Coronary artery (tissue), 2 donors: Measurements from ENCODE around the gene DYSF.

Experiments used
- DNase-seq: peaks from one replicate; pipeline ENCODE4 v3.0.0-alpha.2; 2017; ENCODE audit warnings: low spot score
- H3K27ac ChIP-seq, 2 donors: fragments of 200-600 bp; sonication (generic); one replicate each; pipeline ENCODE4 v1.5.1; 2016 to 2019
- H3K4me3 ChIP-seq: fragments of 200-600 bp; sonication (generic); 2 replicates; pipeline ENCODE4 v1.5.1; 2016; ENCODE audit warnings: mild to moderate bottlenecking, moderate library complexity
- CTCF ChIP-seq: fragments of 200-600 bp; sonication (generic); IDR thresholded peaks from one replicate; pipeline ENCODE4 v1.5.1; 2019; ENCODE audit warnings: antibody characterized with exemption

The DYSF gene

GRCh38 chr2:71702971-71703898, 249.9 kb downstream of the DYSF start:
- Histone ChIP-seq H3K4me3 (no peak overlapping the region), H3K27ac (no peak overlapping the region)
- no peak for DNase-seq
- TF ChIP-seq CTCF, result no peak

GRCh38 chr2:71704131-71704561, 250.8 kb downstream of the DYSF start:
- DNase-seq, result no peak
- TF ChIP-seq CTCF, result no peak
- H3K27ac ChIP-seq, result no peak overlapping the region
- no peak overlapping the region for H3K4me3 ChIP-seq

- TF ChIP-seq CTCF, result no peak
These were observed 251.3 kb downstream of the DYSF start for GRCh38 chr2:71704688-71705087.

DNA sequence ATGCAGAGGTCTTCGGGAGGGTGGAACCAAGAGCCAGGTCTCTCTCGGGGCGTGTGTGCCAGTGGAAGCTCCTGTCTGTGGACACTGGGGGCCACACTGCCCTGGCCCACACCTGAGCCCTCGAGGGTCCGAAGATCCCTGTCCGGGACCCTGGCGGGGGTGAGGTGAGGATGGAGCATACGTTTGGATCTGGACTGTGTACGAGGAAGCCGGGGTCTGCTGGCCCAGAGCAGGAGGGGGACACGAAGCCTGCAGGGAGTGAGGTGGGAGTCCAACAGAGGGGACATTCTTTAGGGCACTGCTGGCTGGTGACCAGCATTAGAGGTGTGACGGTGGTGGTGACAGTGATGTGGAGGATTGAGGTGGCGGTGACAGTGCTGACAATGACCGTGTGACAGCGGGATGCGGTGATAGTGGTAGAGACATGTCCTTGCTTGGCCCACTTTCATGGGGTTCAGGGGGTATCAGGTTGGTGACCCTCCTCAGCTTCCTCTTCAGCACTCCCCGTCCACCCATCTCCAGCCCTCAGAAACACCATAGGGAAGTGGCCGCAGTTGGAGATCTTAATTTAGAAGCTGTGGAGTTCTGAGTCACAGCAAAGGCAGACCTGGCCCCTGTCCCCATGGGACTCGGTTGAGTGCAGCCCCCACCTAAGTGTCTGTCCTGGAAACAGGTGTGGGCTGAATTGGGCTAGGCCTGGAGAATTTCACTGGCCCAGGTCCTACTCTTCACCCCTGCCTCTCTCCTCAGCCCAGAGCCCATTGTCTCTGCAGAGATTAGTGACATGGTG, 252.0 kb downstream of the DYSF start:
- Histone ChIP-seq H3K4me3 (no peak overlapping the region), H3K27ac (no peak overlapping the region)
- no peak for DNase-seq
- TF ChIP-seq CTCF, result no peak

More at GRCh38 chr2:71704688-71705087, 251.3 kb downstream of the DYSF start:
- DNase-seq, result no peak
- Histone ChIP-seq H3K4me3 (no peak overlapping the region), H3K27ac (no peak overlapping the region)

DNA sequence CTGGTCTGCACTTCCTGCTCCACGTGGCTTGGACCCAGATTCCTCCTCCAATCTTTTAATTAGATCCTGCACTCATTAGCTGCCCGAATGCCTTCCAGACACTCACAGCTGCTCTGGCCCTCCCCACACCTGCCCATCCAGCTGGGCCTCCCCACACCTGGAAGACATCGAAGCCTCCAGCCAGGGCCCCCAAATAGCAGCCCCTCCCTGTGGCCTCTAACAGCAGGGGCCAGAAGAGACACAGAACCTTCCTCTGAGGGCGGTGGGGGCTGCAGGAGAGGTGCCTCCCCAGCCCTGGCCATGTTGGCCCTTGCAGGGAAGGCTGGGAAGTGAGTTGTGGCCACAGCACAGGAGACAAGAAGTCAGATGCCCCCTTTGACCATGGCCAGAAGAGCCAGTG, 252.8 kb downstream of the DYSF start:
- no peak for DNase-seq
- H3K4me3 ChIP-seq, result no peak overlapping the region
- no peak for TF ChIP-seq CTCF
- H3K27ac ChIP-seq, result no peak overlapping the region

- Histone ChIP-seq H3K4me3 (no peak overlapping the region), H3K27ac (no peak overlapping the region)
- DNase-seq, result no peak
- no peak for TF ChIP-seq CTCF
These were observed 253.5 kb downstream of the DYSF start for GRCh38 chr2:71706836-71707235.
